Kidney tubule cell (primary cell): Measurements from ENCODE around the gene RSAD2.
"Not testable (repeated sequence)": the region's sequence is repeated elsewhere in the genome, so short reads cannot be mapped to it uniquely, and the experiment has no call there.

Experiments
- DNase-seq: peaks from one replicate; pipeline ENCODE4 v3.0.0-alpha.2; 2018; ENCODE audit warnings: low spot score

Gene RSAD2

DNA sequence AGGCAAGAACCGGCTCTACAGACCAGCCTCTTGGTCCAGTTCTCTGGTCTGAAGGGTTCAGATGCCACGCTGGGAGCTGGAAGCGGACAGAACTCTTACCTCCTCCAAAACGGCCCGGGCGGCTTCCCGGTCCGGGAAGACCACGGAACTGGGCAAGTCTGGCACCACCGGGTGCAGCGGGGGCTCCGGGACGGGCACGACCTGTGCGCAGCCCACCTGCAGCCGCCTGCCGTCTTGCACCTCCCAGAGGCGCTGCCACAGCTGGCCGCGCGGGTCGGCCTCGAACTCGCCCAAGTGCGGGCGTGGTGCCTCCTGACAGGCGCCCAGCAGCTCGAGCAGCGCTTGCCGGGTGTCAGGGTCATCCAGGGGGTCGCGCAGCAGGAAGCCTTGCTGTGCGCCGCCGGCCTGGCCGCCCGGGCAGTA lies 12.6 kb upstream of the RSAD2 start:
- DNase-seq, result no peak

DNA sequence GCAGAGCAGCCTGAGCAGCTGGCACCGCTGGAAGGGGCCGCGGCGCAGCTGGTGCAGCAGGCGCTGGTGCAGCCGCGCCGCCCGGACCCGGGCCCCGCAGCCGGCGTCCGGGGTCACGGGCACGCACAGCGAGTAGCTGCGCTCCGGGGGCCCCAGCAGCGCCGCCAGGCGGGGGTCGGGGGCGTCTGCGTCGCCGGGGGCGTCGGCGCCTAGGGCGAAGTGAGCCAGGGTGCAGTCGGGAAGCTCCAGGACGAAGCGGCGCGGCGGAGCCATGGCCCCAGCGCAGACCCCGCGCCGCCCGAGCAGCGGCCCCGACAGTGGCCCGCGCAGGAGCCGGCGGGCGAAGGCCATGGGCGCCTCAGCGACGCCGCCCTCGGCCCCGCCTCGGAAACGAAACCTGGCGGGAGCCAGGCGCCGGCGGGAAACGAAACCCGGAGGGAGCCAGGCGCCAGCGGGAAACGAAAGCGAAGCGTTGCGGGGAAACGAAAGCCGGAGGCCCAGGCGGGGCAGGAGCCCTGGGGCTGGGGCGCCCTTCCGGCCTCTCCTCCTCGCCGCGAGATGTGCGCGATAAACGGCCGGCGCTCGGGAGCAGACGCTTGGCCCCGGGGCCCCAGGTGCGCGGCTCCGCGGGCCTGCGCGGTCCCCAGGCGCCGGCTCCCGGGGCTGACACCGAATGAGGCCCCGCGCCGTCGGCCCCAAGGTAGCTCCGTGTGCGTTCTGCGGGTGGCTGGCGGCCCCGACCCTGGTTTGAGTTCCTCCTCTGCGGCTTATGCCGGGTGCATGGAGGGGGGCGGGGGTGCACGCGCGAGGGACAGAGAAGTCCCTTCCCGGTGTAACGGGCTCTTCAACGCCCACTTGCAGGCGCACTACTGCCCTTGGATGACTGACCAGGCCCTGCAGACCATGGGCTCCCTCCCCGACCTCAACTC lies 12.0 kb upstream of the RSAD2 start, which contains the start of gene CMPK2:
TSS of gene CMPK2 (minus strand) at position 562 of the 929 bp plus-strand sequence. CDS start at position 351, 211 bp downstream.
- DNase-seq, result peak; percentile 69

DNA sequence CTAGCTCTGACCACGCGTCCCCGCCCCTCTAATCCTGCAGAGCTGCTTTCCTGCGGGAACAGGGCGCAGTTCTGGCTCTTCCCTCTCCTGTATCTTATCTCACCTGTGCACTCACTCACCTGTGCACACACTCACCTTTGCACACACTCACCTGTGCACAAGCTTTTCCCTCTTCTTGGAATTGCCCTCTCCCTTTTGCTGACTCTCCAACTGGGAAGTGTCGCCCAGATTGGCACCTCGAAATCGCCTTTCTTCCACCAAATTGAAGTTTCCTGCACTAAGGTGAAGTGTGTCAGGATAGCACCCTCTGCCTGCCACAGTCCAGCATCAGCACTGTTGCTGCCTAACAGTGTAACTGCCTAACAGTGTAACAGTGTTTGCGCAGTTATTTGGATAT lies 11.3 kb upstream of the RSAD2 start:
- peak; percentile 57 for DNase-seq

DNA sequence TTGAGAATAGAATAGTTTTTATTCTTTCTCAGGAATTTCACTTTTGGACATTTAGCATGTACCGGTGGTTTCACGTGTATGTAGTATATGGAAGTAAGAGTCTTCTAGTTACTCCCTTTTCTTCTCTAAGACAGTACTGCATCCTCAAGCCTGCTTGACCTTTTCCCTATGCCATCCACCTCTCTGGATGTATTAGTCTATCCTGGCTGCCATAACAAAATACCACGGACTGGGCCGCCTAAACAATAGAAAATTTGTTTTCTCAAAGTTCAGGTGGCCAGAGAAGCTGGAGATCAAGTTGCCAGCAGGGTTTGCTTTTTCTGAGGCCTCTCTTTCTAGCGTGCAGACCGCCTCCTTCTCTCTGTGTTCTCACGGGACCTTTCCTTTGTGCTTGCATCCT lies 10.6 kb upstream of the RSAD2 start:
- no peak for DNase-seq

DNA sequence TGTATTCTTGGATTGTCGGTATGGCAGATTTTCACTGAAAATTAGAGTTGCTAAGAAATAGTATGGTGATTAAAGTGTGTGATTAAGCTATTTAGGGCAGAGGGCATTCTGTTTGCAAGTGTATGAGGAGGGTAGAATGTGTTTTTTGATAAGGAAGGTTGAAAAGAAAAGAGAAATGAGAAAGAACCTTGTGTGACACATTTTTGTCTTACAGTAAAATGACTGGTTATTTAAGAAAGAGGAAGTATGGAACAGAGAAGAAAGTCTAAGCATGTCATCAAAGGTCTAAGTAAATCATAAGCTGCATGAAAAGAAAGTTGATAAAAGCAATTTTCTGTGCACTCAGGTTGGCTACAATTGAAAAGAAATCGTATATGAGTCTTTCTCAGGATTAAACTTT lies 5.2 kb upstream of the RSAD2 start:
- no peak for DNase-seq

DNA sequence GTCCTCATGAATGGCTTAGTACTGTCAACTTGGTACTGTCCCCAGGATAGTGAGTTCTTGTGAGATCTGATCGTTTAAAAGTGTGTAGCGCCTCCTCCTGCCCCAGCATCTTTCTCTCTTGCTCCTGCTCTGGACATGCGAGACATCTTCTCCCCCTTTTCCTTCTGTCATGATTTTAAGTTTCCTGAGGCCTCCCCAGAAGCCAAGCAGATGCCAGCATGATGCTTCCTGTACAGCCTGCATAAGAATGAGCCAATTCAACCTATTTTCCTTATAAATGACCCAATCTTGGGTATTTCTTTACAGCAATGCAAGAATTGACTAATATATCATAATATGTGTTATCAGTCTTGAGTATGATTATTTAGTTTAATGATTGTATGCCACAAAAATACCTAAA lies 3.5 kb upstream of the RSAD2 start:
- DNase-seq, result no peak

DNA sequence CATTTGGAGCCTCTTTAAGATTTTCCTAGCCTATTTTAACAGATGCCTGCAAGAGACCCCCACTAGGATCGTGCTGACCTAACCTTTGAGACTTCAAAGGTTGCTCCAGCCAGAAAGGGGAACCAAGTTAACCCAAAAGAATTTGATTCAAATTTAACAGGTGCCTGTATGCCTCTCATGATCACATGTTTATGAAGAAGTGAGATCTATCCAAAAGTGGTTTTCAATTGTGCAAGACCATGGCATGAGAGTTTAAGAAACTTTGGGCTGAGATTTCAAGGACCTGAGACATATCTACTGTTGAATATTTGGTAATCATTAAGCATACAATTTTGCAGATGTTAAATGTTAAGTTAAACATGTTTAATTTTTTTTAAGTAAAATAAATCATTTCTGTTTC lies 1.3 kb upstream of the RSAD2 start:
- no peak for DNase-seq

DNA sequence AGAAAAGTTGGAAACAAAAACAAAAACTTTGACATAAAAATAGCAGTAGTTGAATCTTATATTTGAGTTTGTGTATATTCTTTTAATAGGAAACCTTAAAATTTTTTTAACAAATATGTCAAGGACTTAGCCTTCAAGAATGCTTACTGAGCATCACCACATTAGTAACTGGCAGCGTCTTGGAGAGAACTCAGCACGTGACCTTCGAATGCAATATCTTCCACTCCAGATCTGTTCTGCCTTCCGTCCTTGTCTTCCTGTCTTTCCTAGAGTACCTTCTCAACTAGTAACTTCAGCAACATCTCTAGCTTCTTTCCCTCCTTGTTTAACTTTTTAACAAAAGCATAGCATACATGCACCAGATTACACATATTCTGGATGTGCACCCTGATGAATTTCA lies 972 bp downstream of the RSAD2 start:
- no peak for DNase-seq

DNA sequence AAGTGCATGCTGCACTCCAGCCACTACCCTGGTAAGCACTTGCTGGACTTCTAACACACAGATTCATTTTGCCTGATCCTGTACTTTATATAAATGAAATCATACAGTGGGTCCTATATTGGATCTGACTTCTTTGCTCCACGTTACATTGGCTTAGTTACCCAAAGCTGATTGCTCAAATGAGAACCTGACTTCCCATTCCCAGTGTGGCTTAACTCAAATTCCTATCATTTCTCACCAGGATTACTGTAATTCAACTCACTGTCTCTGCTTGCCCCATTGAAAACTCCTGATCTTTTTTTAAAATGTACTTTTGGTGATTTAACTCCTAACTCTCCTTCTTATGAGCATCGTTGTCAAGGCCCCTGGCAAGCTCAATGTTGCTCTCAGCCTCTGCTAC lies 1.4 kb downstream of the RSAD2 start:
- no peak for DNase-seq

DNA sequence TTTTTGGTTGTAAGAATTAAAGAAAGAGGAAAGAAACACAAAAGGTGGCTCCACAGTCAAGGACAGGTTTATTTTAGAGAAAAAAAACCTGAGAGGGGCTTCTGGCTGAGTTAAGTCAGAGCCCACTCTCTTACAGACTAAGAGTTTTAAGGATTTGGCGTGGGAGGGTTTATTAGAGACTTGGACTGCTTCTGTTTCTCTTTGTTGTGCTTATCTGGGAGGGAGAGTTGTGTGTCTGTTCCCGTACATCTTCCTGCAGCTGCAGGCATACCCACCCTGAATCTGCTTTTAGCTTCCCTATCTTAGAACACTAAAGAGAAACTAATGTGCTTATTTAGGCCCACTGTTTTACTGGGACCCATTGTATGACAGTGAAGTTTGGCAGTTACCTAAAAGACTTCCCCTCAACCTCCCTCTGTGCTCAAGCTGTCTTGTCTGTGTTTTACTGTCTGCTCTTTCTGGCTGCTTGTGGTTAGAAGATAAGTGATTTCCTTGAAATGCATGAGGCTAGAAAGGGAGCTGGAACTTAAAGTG lies 2.7 kb downstream of the RSAD2 start:
- no peak for DNase-seq

DNA sequence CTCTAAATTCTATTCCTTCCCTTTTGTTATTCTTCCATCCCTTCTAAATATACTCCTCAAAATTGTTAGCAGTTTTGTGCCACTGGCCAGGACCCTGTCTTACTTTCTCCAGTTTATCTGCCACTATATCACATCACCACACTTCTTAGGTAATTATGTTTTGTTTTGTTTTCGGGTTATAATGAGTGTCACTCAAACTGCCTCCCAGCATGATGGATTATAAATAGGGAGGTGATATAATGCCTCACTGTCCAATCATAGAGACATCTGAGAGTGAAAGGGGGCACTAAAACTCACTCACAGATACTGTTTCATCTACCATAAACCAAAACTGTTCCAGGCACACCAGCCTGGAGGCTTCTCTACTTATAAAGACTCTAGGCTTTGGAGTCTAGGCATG lies 3.5 kb downstream of the RSAD2 start:
- DNase-seq, result no peak

DNA sequence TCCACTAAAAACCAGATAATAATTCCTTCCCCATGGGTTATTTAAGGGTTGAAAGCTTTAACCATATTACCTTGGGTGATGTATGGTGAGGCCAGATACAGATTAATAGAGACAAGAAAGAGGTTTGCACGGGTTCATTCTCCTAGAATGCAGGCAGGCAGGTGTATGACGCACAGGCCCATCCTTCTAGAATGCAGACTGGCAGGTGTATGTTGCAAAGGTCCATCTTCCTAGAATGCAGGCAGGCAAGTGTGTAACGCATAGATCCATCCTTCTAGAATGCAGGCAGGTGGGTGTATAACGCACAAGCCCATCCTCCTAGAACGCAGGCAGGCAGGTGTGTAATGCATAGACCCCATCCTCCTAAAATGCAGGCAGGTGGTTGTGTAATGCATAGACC lies 3.9 kb downstream of the RSAD2 start:
- no peak for DNase-seq

DNA sequence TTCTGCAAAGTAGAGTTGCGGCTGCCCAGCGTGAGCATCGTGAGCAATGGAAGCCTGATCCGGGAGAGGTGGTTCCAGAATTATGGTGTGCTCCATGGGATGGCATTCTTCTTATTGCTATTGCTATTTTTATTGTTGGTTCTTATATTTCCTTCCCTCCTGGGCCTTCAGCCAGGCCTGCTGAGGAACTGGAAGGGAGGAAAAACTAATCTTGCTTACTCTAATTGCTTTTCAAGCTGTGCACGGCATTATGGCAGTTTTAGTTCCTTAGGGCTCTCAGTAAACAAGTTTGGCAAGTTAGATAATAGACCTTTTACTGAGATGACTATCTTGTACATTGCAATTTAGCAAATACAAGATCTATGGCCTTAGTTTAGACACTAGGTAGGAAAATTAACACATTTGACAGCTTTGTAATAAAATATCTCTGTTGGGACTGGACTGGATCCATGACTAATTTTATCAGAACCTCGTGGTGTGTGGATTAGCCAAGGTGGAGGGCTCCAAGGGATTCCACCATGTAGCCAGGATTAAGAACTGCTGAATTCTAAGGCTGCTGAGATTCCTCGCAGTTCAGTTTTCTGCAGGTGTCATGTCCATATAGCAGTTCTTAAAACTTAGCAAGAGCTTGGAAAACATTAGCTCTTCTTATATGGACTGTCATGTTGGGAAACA lies 6.0 kb downstream of the RSAD2 start:
- no peak for DNase-seq

DNA sequence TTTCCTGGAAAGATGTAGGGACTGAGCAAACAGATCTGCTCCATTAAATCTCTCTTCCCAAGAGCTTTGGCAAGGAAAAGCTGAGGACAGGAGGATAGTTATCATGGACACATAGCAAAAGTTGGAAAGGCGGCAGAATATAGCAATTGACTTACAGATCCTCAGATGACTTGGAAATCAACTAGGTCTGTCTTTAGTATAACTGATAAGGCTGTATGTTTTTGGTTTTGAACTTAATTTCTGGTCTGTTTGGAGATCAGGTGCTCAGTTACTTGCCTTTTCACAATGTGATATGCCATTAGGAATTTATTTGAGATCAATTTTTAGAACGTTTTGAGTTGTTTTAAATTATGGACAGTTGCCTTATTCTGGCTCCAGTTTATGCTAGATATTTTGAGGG lies 8.0 kb downstream of the RSAD2 start:
- DNase-seq, result no peak

DNA sequence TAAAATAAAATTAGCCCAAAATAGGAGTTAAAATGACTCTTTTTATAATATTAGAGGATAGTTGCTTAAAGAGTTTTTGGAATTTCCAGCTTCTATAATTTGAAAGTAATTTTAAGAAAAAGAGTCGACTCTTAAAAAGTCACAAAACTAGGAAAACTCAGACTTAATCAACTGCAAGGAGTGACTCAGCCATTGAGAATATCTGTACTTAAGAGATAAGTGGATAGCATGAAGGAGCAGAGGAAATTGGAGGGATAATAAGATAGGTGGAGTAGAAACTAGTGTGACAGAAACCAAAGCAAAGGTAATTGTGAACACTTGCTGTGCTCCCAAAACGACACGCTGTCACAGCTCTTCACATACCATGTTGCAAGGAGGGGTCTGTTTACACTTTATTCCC lies 8.4 kb downstream of the RSAD2 start:
- DNase-seq, result no peak

DNA sequence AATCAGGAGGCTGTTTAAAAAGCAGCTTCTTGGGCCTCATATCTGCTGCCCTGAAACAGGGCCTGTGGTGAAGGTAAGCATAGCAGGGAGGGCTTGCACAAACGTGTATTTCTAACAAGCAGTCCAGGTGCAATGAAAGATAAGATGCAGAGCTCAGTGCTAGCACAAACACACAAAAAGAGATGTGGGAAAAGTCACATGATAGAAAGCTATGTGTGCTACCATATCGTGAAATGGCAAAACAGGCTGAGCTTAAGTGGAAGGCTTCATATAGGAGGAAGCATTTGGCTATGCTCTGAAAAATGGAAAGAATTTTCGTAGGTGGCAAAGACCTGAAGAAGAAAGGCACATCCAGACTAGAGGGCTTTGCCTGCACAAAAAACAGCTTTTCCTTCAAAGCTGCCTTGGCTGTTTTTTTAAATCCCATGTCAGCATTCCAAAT lies 10.2 kb downstream of the RSAD2 start:
- DNase-seq, result no peak

DNA sequence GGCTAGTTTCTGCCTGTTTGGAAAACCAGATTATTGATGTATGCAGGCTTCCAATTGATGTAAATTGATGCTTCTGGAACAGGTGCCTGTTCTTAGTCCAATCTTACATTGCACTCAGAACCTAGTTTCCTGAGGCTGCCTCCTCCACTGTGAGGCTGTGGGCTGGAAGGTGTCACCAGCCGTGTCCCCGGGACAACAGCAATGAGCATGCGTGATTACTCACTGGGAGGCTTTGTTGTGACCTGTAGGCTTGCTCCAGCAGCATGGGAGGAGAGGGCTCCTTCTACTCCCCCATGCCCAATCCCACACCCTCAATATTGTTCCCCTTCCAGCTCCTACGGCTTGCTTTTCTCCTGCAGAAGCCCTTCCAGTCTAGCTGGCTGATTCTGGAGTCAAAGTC lies 11.1 kb downstream of the RSAD2 start:
- no peak for DNase-seq

DNA sequence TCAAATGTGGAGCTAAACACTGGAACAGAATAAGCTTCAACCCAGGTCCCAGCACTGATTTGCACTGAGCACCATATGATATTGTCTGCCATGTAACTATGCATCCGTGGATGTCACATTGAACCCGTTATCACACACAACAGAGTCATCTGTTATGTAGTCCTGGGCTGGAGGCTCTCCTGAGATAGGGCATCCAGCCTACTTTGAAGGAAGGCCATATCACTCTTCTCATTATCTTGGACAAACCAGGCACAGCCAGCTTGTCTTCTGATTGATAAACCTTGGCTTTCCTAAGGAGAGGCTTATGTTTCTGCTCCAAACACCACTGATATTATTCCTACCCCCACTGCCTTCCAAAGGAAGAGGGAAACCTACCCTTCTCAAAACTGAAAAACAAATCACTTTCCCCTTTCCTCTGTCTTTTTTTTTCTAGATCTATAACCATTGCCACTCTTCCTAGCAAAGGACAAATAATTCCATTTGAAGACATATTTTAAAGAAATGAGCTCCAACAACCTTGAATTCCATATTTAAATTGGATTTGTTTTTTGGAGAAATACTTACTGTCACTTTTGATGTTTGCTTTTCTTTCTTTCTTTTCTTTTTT lies 16.4 kb downstream of the RSAD2 start:
- no peak for DNase-seq

DNA sequence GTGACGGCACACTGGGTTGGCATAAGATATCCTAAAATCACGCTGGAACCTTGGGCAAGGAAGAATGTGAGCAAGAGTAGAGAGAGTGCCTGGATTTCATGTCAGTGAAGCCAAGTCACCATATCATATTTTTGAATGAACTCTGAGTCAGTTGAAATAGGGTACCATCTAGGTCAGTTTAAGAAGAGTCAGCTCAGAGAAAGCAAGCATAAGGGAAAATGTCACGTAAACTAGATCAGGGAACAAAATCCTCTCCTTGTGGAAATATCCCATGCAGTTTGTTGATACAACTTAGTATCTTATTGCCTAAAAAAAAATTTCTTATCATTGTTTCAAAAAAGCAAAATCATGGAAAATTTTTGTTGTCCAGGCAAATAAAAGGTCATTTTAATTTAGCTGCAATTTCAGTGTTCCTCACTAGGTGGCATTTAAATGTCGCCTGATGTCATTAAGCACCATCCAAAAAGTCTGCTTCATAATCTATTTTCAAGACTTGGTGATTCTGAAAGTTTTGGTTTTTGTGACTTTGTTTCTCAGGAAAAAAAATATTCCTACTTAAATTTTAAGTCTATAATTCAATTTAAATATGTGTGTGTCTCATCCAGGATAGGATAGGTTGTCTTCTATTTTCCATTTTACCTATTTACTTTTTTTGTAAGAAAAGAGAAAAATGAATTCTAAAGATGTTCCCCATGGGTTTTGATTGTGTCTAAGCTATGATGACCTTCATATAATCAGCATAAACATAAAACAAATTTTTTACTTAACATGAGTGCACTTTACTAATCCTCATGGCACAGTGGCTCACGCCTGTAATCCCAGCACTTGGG lies 19.6 kb downstream of the RSAD2 start:
- peak; percentile 37 for DNase-seq

DNA sequence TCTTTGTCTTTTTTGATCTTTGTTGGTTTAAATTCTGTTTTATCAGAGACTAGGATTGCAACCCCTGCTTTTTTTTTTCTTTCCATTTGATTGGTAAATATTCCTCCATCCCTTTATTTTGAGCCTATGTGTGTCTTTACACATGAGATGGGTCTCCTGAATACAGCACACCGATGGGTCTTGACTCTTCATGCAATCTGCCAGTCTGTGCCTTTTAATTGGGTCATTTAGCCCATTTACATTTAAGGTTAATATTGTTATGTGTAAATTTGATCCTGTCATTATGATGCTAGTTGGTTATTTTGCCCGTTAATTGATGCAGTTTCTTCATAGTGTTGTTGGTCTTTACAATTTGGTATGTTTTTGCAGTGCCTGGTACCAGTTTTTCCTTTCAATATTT lies 25.0 kb downstream of the RSAD2 start:
- not testable (repeated sequence) for DNase-seq

DNA sequence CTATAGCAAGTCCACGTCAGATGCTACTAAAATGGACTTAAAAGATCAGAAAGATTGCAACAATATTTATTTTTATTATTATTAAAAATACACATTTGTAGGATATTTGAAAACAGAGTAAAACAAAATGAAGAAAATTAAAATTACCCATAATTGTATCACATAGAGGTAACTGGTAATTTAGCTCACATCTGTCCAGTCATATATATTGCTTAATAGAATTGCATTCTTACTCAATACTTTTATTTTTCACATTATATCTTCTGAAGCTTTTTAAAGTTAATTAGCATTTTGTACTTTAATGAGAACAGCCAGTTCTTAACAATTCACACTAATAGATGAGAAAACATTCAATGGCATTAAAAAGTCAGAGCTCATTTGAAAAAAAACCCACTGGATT lies 28.1 kb downstream of the RSAD2 start:
- DNase-seq, result no peak
